K562 (cell line): ENCODE data around the gene SMS. TPM values are rescaled to one million over a fixed set of nuclear protein-coding genes. Genes with fewer than 3 reads are reported as not detected.

Experiments used
- ATAC-seq: fragments of 200-7000 bp; cut with Tn5 transposase; 3 replicates; pipeline ENCODE4 v1.9.1; 2020; ENCODE audit warnings: moderate library complexity
- BruUV-seq: library from RNA; stranded (reverse); fragments of 400-500 nt; replicated peaks from 2 replicates; lab custom pipeline; 2021; lab: Mats Ljungman, UMichigan
- CTCF ChIA-PET: fragments of 300-600 bp; formaldehyde crosslinking; extraction: SDS; loops from one replicate; lab custom pipeline; 2021; ENCODE audit warnings: low intra/inter-chr PET ratio; lab: Yijun Ruan, JAX
- POLR2A ChIA-PET: fragments of 300-600, 350-650 bp; sonication (Branson Sonifier 250); formaldehyde crosslinking; extraction: SDS; loops from one replicate; lab custom pipeline; 2021; ENCODE audit warnings: antibody characterized with exemption, inconsistent platforms; lab: Yijun Ruan, JAX
- DNase-seq, 4 experiments: peaks; one replicate each; pipeline versions ENCODE4 v3.0.0 to v3.0.0-alpha.2; 2011 to 2018; ENCODE audit warnings: low spot score in 3 of 4, mixed read lengths in 3 of 4; ENCODE audit errors: extremely low read depth in 1 of 4
- FAIRE-seq: peaks from 2 replicates; lab custom pipeline; 2011; peaks lifted over from hg19 to GRCh38; lab: Jason Lieb, UNC
- H2AFZ ChIP-seq: 2 replicates; pipeline ENCODE4 v1.6.0; 2011; ENCODE audit warnings: low read depth, low read length, control low read depth, inconsistent platforms
- H3K27ac ChIP-seq: fragments of 200-600 bp; 3 replicates; pipeline ENCODE4 v1.8.0; 2011; ENCODE audit warnings: low read depth, mild to moderate bottlenecking, control low read depth, inconsistent platforms, low read length, moderate library complexity, mixed read lengths; ENCODE audit errors: extremely low read depth
- H3K27me3 ChIP-seq, 2 experiments: fragments of 300-600 bp in 1 of 2; 2 replicates in 1 of 2; 3 replicates in 1 of 2; pipeline versions ENCODE4 v1.6.0 to v1.8.0; 2011; ENCODE audit warnings: inconsistent platforms in 2 of 2, low read length in 2 of 2, mild to moderate bottlenecking in 1 of 2, mixed read lengths in 1 of 2, moderate library complexity in 1 of 2; ENCODE audit not compliant: control insufficient read depth in 2 of 2, insufficient read depth in 2 of 2
- H3K36me3 ChIP-seq: fragments of 300-600 bp; 3 replicates; pipeline ENCODE4 v1.8.0; 2011; ENCODE audit warnings: mild to moderate bottlenecking, low read length, inconsistent platforms; ENCODE audit not compliant: control insufficient read depth, insufficient read depth
- H3K4me1 ChIP-seq, 2 experiments: fragments of 200-600 bp in 1 of 2; replicated peaks in 1 of 2; 2 replicates in 1 of 2; 3 replicates in 1 of 2; pipeline versions ENCODE4 v1.5.1 to v1.8.0; 2011; ENCODE audit warnings: inconsistent platforms in 2 of 2, low read length in 2 of 2, mild to moderate bottlenecking in 1 of 2, mixed read lengths in 1 of 2, moderate library complexity in 1 of 2; ENCODE audit not compliant: control insufficient read depth in 2 of 2, insufficient read depth in 2 of 2
- H3K4me2 ChIP-seq: 2 replicates; pipeline ENCODE4 v1.6.1; 2011; ENCODE audit warnings: low read length, control low read depth, inconsistent platforms, mixed read lengths; ENCODE audit not compliant: insufficient read depth
- H3K4me3 ChIP-seq: fragments of 200-600 bp; sonication (generic), shearing (Covaris generic); 2 replicates; pipeline ENCODE4 v1.5.1; 2016; ENCODE audit warnings: control low read depth, inconsistent platforms
- H3K79me2 ChIP-seq: fragments of 200-600 bp; 3 replicates; pipeline ENCODE4 v1.8.0; 2011; ENCODE audit warnings: low read length, inconsistent platforms; ENCODE audit not compliant: control insufficient read depth, insufficient read depth
- H3K9ac ChIP-seq, 2 experiments: 2 replicates each; pipeline versions ENCODE4 v1.6.0 to v1.6.1; 2011; ENCODE audit warnings: low read depth in 2 of 2, low read length in 2 of 2, control low read depth in 1 of 2, inconsistent platforms in 1 of 2, mild to moderate bottlenecking in 1 of 2, mixed read lengths in 1 of 2; ENCODE audit not compliant: insufficient read depth in 1 of 2
- H3K9me1 ChIP-seq: one replicate; pipeline ENCODE4 v1.6.0; 2011; ENCODE audit warnings: inconsistent platforms, mild to moderate bottlenecking, low read length, moderate library complexity; ENCODE audit not compliant: control insufficient read depth, insufficient read depth
- H3K9me3 ChIP-seq: replicated peaks from 2 replicates; pipeline ENCODE4 v1.5.1; 2011; ENCODE audit warnings: low read depth, low read length, inconsistent platforms; ENCODE audit not compliant: control insufficient read depth, insufficient read depth
- H4K20me1 ChIP-seq: replicated peaks from 2 replicates; pipeline ENCODE4 v1.6.1; 2011; ENCODE audit warnings: low read length, inconsistent platforms, mixed read lengths; ENCODE audit not compliant: control insufficient read depth, insufficient read depth
- BACH1 ChIP-seq: fragments of 200-800 bp; sonication (Bioruptor generic); IDR thresholded peaks from 2 replicates; pipeline ENCODE4 v1.6.1; 2016; ENCODE audit warnings: missing genetic modification characterization, missing compliant biosample characterization
- CHD1 ChIP-seq: fragments of 200-600 bp; sonication (generic); IDR thresholded peaks from one replicate; pipeline ENCODE4 v1.6.1; 2012; ENCODE audit warnings: mild to moderate bottlenecking, moderate library complexity, low read length, inconsistent platforms
- MIER1 ChIP-seq: fragments of 450-650 bp; IDR thresholded peaks from 2 replicates; pipeline ENCODE4 v1.6.1; 2016; ENCODE audit warnings: antibody characterized with exemption, mild to moderate bottlenecking, low read depth
- PKNOX1 ChIP-seq: fragments of 450-650 bp; IDR thresholded peaks from 2 replicates; pipeline ENCODE4 v1.6.1; 2016
- SMC3 ChIP-seq: conservative IDR thresholded peaks from 2 replicates; pipeline ENCODE4 v1.6.1; 2011; ENCODE audit warnings: low read depth, low read length, improper control_type of control experiment; ENCODE audit not compliant: insufficient read depth
- ZBTB8A ChIP-seq: fragments of 450-650 bp; IDR thresholded peaks from 2 replicates; pipeline ENCODE4 v1.6.1; 2018; ENCODE audit warnings: mild to moderate bottlenecking, moderate library complexity; ENCODE audit not compliant: partially characterized antibody
- ZC3H11A ChIP-seq: IDR thresholded peaks from 2 replicates; pipeline ENCODE4 v1.6.1; 2012; ENCODE audit warnings: low read depth, low read length, improper control_type of control experiment
- ZNF639 ChIP-seq, 2 experiments: fragments of 200-800 bp in 1 of 2; sonication (Bioruptor generic) in 1 of 2; sonication (generic) in 1 of 2; formaldehyde crosslinking in 1 of 2; IDR thresholded peaks in 1 of 2; conservative IDR thresholded peaks in 1 of 2; 2 replicates each; pipeline versions ENCODE4 v1.5.0 to v1.6.1; 2016 to 2020; ENCODE audit warnings: missing compliant biosample characterization in 1 of 2, missing genetic modification characterization in 1 of 2, missing genetic modification reagents in 1 of 2
- ZNF76 ChIP-seq: fragments of 250-450 bp; sonication (Bioruptor Pico); IDR thresholded peaks from 2 replicates; pipeline ENCODE4 v1.4.0; 2020; ENCODE audit warnings: mild to moderate bottlenecking, moderate library complexity, borderline replicate concordance
- WGBS: fragments of 100-300 bp; shearing (Covaris generic); methylation state at CpG from one replicate; pipeline ENCODE4 v1.1.6; 2016; ENCODE audit warnings: low coverage, mixed read lengths; ENCODE audit not compliant: insufficient coverage; ENCODE audit errors: missing lambda C conversion rate; 5-methylcytosine and 5-hydroxymethylcytosine counted together
- in situ Hi-C: fragments of 300-500 bp; cut with MboI; formaldehyde crosslinking; loops from 4 replicates; pipeline ENCODE4 v1.15.0; 2018; ENCODE audit warnings: inconsistent platforms, mixed read lengths
- intact Hi-C: fragments of 100-400 bp; cut with micrococcal nuclease; formaldehyde crosslinking; loops from 2 replicates; pipeline ENCODE4 v1.14.2; 2022
- polyA plus RNA-seq, 8 experiments: library from polyadenylated mRNA; depleted of rRNA in 4 of 8; stranded (reverse) in 5 of 8; unstranded in 3 of 8; fragments of >200 nt; fragmentation: Nextera tagmentation in 2 of 8; fragmentation: Illumina TruSeq in 1 of 8; extraction: Ambion mirVana in 2 of 8; extraction: Trizol in 1 of 8; gene quantifications; 2 replicates each; pipeline versions ENCODE4 v1.2.1 to v1.2.3, GENCODE V29; 2011 to 2014; ENCODE audit warnings: inconsistent platforms in 1 of 8, missing spikeins in 1 of 8
- total RNA-seq, 7 experiments: library from RNA; depleted of rRNA in 6 of 7; stranded (reverse); fragments of >200 nt in 6 of 7; fragmentation: Illumina TruSeq in 2 of 7; extraction: Trizol in 2 of 7; gene quantifications; 2 replicates each; pipeline versions ENCODE4 v1.2.1 to v1.2.3, GENCODE V29; 2011 to 2021; ENCODE audit warnings: low replicate concordance in 1 of 7

The SMS gene
- total and polyA plus RNA-seq, 9 of the 15 experiments (the other 6 are each of a cell fraction or from before 2014, with no cell fraction given) = 71.1 to 193 (median 152) TPM

GRCh38 chrX:21934414-21934813 lies 6.1 kb upstream of the SMS start:
- FAIRE-seq = no peak
- no peak overlapping the region for H3K27ac ChIP-seq
- no peak for DNase-seq
- H3K4me2 ChIP-seq = no peak overlapping the region
- H3K9me1 ChIP-seq = no peaks in the 10 kb centered on the region
- WGBS = 0% methylated on average over 1 of the region's 3 CpGs
- no peak overlapping the region for H3K9ac ChIP-seq
- no TSS peak for BruUV-seq
- in situ Hi-C loops (no loop called here), intact Hi-C loops (loop anchor here (5.0 kb wide), 1 partner anchor 38 kb away; no protein-coding TSS in a partner anchor)
- no peak for ATAC-seq
- H3K4me1 ChIP-seq = no peaks in the 10 kb centered on the region; a peak in 2 of 5 replicates
- H3K36me3 ChIP-seq = no peaks in the 10 kb centered on the region
- H3K79me2 ChIP-seq = no peaks in the 10 kb centered on the region
- no peak overlapping the region for H3K4me3 ChIP-seq
- H3K27me3 ChIP-seq = no peaks in the 10 kb centered on the region
- ChIA-PET POLR2A (interaction anchor here (0.6 kb wide), 1 partner anchor 64 kb away, joined by 3 read pairs; no protein-coding TSS in a partner anchor), CTCF (no interaction called here)
- H2AFZ ChIP-seq = no peak overlapping the region
- H4K20me1 ChIP-seq = no peaks in the 10 kb centered on the region
- TF ChIP-seq PKNOX1 (no peak), ZNF639 (CRISPR knock-in tag; conservative IDR thresholded peaks at IDR 0.05 in 1 of 2, IDR thresholded peaks at IDR 0.05 in 1 of 2) (no peak), SMC3 (no peak), MIER1 (no peak), ZNF76 (CRISPR knock-in tag) (no peak), CHD1 (no peak), ZC3H11A (no peak), ZBTB8A (no peak), BACH1 (tag) (no peak)
- no peaks in the 10 kb centered on the region for H3K9me3 ChIP-seq
